DND-41 (cell line): ENCODE measurements around the gene NOC3L.

ENCODE experiments used
- CTCF ChIP-seq: IDR thresholded peaks from 2 replicates; pipeline ENCODE4 v1.5.1; 2012; ENCODE audit warnings: borderline replicate concordance, low read length, moderate library complexity, mild to moderate bottlenecking; ENCODE audit not compliant: poor library complexity, severe bottlenecking; ENCODE audit errors: extremely low read depth
- EZH2 ChIP-seq: IDR thresholded peaks from 3 replicates; pipeline ENCODE4 v1.6.1; 2012; ENCODE audit warnings: borderline replicate concordance, low read depth, mild to moderate bottlenecking, moderate library complexity, low read length, inconsistent platforms; ENCODE audit not compliant: severe bottlenecking

- TF ChIP-seq CTCF (no peak), EZH2 (no peak)
Observed at GRCh38 chr10:94398762-94399161, 36.0 kb upstream of the NOC3L start.
